Neural cell (in vitro differentiated cells): ENCODE data around the gene ACIN1. TPM values are rescaled to one million over a fixed set of nuclear protein-coding genes. Genes with fewer than 3 reads are reported as not detected.

Source experiments
- H2AFZ ChIP-seq: fragments of 200-600, 300-800 bp; sonication (generic), shearing (Covaris generic); 2 replicates; pipeline ENCODE4 v1.6.0; 2014; ENCODE audit warnings: low read depth, mild to moderate bottlenecking, antibody characterized with exemption, low read length, moderate library complexity
- H3F3A ChIP-seq: fragments of 200-600 bp; shearing (Covaris generic); 2 replicates; pipeline ENCODE4 v1.6.1; 2016; ENCODE audit warnings: mild to moderate bottlenecking, moderate library complexity, mixed read lengths, antibody characterized with exemption, low read length; ENCODE audit not compliant: insufficient read depth, poor library complexity, severe bottlenecking
- H3K27ac ChIP-seq: fragments of 200-600, 300-800 bp; sonication (generic), shearing (Covaris generic); 2 replicates; pipeline ENCODE4 v1.5.1; 2014; ENCODE audit warnings: mild to moderate bottlenecking, low read length, moderate library complexity
- H3K27me3 ChIP-seq: fragments of 300-800, 200-600 bp; sonication (generic), shearing (Covaris generic); 2 replicates; pipeline ENCODE4 v1.6.0; 2014; ENCODE audit warnings: mild to moderate bottlenecking, low read depth, low read length, moderate library complexity; ENCODE audit not compliant: insufficient read depth
- H3K36me3 ChIP-seq: fragments of 300-800, 200-600 bp; sonication (generic), shearing (Covaris generic); 2 replicates; pipeline ENCODE4 v1.5.1; 2014; ENCODE audit warnings: mild to moderate bottlenecking, antibody characterized with exemption, low read length, moderate library complexity; ENCODE audit not compliant: insufficient read depth
- H3K4me2 ChIP-seq: fragments of 300-800, 200-600 bp; sonication (generic), shearing (Covaris generic); 2 replicates; pipeline ENCODE4 v1.6.0; 2014; ENCODE audit warnings: mild to moderate bottlenecking, low read length
- H3K4me3 ChIP-seq: fragments of 300-800, 200-600 bp; sonication (generic), shearing (Covaris generic); 2 replicates; pipeline ENCODE4 v1.5.1; 2014; ENCODE audit warnings: mild to moderate bottlenecking, low read length, moderate library complexity
- H3K79me2 ChIP-seq: fragments of 200-600 bp; shearing (Covaris generic); replicated peaks from 2 replicates; pipeline ENCODE4 v1.6.0; 2014; ENCODE audit warnings: mild to moderate bottlenecking, low read length, moderate library complexity; ENCODE audit not compliant: insufficient read depth
- H3K9ac ChIP-seq: fragments of 300-800, 200-600 bp; sonication (generic), shearing (Covaris generic); 2 replicates; pipeline ENCODE4 v1.6.1; 2016; ENCODE audit warnings: mild to moderate bottlenecking, low read length, mixed read lengths
- H3K9me2 ChIP-seq: fragments of 200-600 bp; shearing (Covaris generic); 2 replicates; pipeline ENCODE4 v1.6.1; 2016; ENCODE audit warnings: mild to moderate bottlenecking, low read length, mixed read lengths; ENCODE audit not compliant: insufficient read depth
- H3K9me3 ChIP-seq: fragments of 200-600, 300-800 bp; sonication (generic), shearing (Covaris generic); 2 replicates; pipeline ENCODE4 v1.6.1; 2016; ENCODE audit warnings: mild to moderate bottlenecking, mixed run types, low read length, moderate library complexity, mixed read lengths
- H4K20me1 ChIP-seq: fragments of 200-600 bp; shearing (Covaris generic); 2 replicates; pipeline ENCODE4 v1.6.1; 2016; ENCODE audit warnings: mild to moderate bottlenecking, mixed run types; ENCODE audit not compliant: insufficient read depth
- CTCF ChIP-seq: fragments of 450-650 bp; IDR thresholded peaks from 2 replicates; pipeline ENCODE4 v1.5.1; 2014; ENCODE audit warnings: antibody characterized with exemption, mild to moderate bottlenecking, moderate library complexity; ENCODE audit not compliant: poor library complexity, severe bottlenecking
- EP300 ChIP-seq: fragments of 450-650 bp; conservative IDR thresholded peaks from 2 replicates; pipeline ENCODE4 v1.6.1; 2014; ENCODE audit warnings: antibody characterized with exemption, mild to moderate bottlenecking, moderate library complexity; ENCODE audit not compliant: poor library complexity, severe bottlenecking
- EZH2 ChIP-seq: fragments of 200-600, 300-800 bp; shearing (Covaris generic), sonication (generic); IDR thresholded peaks from 2 replicates; pipeline ENCODE4 v1.6.1; 2014; ENCODE audit warnings: antibody characterized with exemption, low read length, borderline replicate concordance, mild to moderate bottlenecking; ENCODE audit not compliant: insufficient read depth, poor library complexity, severe bottlenecking
- MXI1 ChIP-seq: fragments of 450-650 bp; conservative IDR thresholded peaks from 2 replicates; pipeline ENCODE4 v1.6.1; 2014; ENCODE audit warnings: antibody characterized with exemption, mild to moderate bottlenecking; ENCODE audit not compliant: poor library complexity, severe bottlenecking
- POLR2AphosphoS5 ChIP-seq: IDR thresholded peaks from 2 replicates; pipeline ENCODE4 v1.6.1; 2012
- RAD21 ChIP-seq: fragments of 450-650 bp; conservative IDR thresholded peaks from 2 replicates; pipeline ENCODE4 v1.6.1; 2014; ENCODE audit warnings: antibody characterized with exemption, mild to moderate bottlenecking, moderate library complexity
- SMC3 ChIP-seq: fragments of 450-650 bp; conservative IDR thresholded peaks from 2 replicates; pipeline ENCODE4 v1.6.1; 2014; ENCODE audit warnings: antibody characterized with exemption, mild to moderate bottlenecking, moderate library complexity; ENCODE audit not compliant: poor library complexity
- TAF1 ChIP-seq: IDR thresholded peaks from 2 replicates; pipeline ENCODE4 v1.6.1; 2012; ENCODE audit warnings: low read depth
- polyA plus RNA-seq: library from polyadenylated mRNA; depleted of rRNA; stranded (reverse); fragments of >200 nt; gene quantifications from 2 replicates; pipeline ENCODE4 v1.2.3, GENCODE V29; 2014
- TF ChIP-seq, protein P1 (sequence below): IDR thresholded peaks from 2 replicates; pipeline ENCODE4 v1.6.1; 2012; ENCODE audit warnings: borderline replicate concordance

Gene ACIN1
- polyA plus RNA-seq, 1 donor from 2014 or later, result 143 TPM

GRCh38 chr14:23071921-23072539, 22.9 kb downstream of the ACIN1 start:
- H3K27ac ChIP-seq, result peak overlapping the region; percentile 93
- H3K4me3 ChIP-seq, result peak overlapping the region; percentile 72
- H3K36me3 ChIP-seq, result peaks cover 18% of the 10 kb centered on the region
- H3K4me2 ChIP-seq, result peak overlapping the region; percentile 97
- peaks cover 14% of the 10 kb centered on the region for H4K20me1 ChIP-seq
- peaks cover 5% of the 10 kb centered on the region for H3F3A ChIP-seq
- no peaks in the 10 kb centered on the region for H3K9me2 ChIP-seq
- no peaks in the 10 kb centered on the region for H3K9me3 ChIP-seq
- peaks cover 47% of the 10 kb centered on the region for H3K79me2 ChIP-seq
- peak overlapping the region; percentile 65 for H2AFZ ChIP-seq
- no peaks in the 10 kb centered on the region for H3K27me3 ChIP-seq
- peak overlapping the region; percentile 93 for H3K9ac ChIP-seq
- TF ChIP-seq MXI1 (no peak), POLR2AphosphoS5 (no peak), TAF1 (no peak), EZH2 (no peak), RAD21 (no peak), EP300 (no peak), SMC3 (no peak), CTCF (no peak)
- TF ChIP-seq, protein P1, sequence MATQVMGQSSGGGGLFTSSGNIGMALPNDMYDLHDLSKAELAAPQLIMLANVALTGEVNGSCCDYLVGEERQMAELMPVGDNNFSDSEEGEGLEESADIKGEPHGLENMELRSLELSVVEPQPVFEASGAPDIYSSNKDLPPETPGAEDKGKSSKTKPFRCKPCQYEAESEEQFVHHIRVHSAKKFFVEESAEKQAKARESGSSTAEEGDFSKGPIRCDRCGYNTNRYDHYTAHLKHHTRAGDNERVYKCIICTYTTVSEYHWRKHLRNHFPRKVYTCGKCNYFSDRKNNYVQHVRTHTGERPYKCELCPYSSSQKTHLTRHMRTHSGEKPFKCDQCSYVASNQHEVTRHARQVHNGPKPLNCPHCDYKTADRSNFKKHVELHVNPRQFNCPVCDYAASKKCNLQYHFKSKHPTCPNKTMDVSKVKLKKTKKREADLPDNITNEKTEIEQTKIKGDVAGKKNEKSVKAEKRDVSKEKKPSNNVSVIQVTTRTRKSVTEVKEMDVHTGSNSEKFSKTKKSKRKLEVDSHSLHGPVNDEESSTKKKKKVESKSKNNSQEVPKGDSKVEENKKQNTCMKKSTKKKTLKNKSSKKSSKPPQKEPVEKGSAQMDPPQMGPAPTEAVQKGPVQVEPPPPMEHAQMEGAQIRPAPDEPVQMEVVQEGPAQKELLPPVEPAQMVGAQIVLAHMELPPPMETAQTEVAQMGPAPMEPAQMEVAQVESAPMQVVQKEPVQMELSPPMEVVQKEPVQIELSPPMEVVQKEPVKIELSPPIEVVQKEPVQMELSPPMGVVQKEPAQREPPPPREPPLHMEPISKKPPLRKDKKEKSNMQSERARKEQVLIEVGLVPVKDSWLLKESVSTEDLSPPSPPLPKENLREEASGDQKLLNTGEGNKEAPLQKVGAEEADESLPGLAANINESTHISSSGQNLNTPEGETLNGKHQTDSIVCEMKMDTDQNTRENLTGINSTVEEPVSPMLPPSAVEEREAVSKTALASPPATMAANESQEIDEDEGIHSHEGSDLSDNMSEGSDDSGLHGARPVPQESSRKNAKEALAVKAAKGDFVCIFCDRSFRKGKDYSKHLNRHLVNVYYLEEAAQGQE, result no peak

DNA sequence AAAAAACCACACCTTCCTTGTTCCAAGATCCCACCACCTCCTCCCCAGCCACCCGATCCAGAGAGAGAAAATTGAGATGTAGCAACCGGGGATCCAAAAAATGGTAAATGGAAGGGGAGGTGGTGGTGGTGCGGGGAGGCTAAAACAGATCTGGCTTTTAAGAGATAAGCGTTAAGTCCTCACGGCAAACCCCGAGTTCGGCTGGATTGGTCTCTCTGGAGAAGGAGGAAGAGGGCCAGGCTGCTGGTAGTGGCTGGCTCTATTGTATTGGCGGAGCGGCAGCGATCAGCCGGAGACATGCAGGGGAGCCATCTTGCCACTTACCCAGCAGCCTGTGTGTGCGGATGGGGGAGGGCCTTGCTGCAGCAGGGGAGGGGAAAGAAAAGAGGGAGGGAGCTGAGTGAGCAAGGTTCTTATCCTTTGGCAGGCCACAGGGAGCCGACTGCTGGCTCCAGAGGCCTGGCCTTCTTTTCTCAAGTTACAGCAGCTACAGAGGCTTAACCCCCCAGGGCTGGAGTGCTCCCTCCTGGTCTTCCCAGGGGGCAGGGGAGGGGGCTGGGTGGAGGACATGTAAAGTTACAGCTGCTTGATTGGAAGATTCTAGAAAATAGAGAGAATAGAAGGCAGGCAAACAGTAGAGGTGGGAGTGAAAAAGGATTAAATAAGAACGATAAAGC, 23.6 kb downstream of the ACIN1 start:
- Histone ChIP-seq H3K27me3 (no peaks in the 10 kb centered on the region), H3K4me3 (peak overlapping the region; percentile 72), H3K79me2 (peaks cover 52% of the 10 kb centered on the region), H3K36me3 (peaks cover 17% of the 10 kb centered on the region), H3F3A (peaks cover 5% of the 10 kb centered on the region), H3K4me2 (peak overlapping the region; percentile 97), H3K27ac (peak overlapping the region; percentile 93), H3K9me3 (no peaks in the 10 kb centered on the region), H4K20me1 (peaks cover 20% of the 10 kb centered on the region), H2AFZ (peak overlapping the region; percentile 65), H3K9me2 (no peaks in the 10 kb centered on the region), H3K9ac (peak overlapping the region; percentile 93)
- TF ChIP-seq EP300 (peak; percentile 36), MXI1 (peak; percentile 67), RAD21 (no peak), EZH2 (no peak), CTCF (no peak), POLR2AphosphoS5 (peak; percentile 99), TAF1 (peak; percentile 98)
- TF ChIP-seq, protein P1, result peak; percentile 91
